Right renal pelvis (tissue), 4 donors: ENCODE measurements around the gene MRPL48. TPM values are rescaled to one million over a fixed set of nuclear protein-coding genes. Genes with fewer than 3 reads are reported as not detected.
"Not testable (repeated sequence)": the region's sequence is repeated elsewhere in the genome, so short reads cannot be mapped to it uniquely, and the experiment has no call there.

Experiments
- DNase-seq, 4 donors: peaks; one replicate each; pipeline ENCODE4 v3.0.0-alpha.2; 2013; ENCODE audit warnings: low read depth in 4 of 4, low spot score in 3 of 4, missing footprints in 1 of 4
- polyA plus RNA-seq, 4 donors: library from polyadenylated mRNA; unstranded; fragments of 120-200 nt; gene quantifications; one replicate each; pipeline ENCODE4 v1.2.1, GENCODE V29; 2013; ENCODE audit not compliant: insufficient read length in 4 of 4

The MRPL48 gene
- polyA plus RNA-seq, 4 donors = 63.7 to 71.8 (median 67.6) TPM

DNA sequence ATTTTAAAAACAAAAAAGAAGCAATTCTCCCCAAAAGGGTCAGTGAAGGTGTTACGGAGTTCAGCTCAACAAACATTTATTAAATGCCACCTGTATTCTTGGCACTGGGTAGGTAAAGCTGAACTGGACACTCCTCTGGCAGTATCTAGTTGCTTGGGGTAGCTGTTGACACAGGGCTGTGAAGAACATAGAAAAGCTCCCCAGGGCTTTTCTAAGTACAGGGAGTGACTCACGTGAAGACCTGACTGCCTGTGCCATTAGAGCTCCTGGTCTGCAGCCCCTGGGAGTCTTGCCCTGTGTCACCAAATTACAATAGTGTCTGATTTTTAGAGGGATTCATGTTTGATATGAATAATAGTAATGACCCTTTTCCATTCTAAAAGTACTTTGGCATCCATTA, 45.4 kb downstream of the MRPL48 start:
- no peak for DNase-seq

DNA sequence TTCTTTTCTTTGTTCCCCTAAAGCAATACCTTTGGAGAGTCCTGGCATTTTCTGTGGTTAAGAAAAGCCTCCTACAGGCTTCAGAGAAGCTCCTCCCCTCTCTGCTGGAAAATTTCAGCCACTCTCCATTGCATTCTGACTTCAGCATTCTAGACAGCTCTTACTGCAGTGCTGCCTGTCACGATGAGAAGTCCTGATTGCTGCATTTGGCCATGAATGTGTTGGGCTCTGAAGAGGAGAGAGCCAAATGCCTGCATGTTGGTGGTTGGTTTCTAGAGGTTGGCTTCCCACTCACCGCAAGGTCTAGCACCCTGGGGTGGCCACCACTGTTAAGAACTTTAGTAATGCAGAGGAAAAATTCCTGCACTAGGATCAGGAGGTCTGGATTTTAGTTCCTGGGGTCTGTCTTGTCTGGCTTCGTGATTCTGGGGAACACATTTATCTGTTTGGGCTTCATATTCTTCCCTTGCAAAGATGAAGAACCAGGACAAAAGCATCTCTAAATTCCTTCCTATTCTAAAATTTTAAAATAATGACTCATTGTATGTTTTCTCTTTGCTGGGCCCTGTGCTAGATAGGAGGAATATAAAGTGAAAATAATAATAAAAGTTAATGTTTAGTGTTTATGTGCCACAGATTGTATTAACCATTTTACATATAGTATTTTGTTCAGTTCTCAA, 50.9 kb downstream of the MRPL48 start:
- no peak for DNase-seq

DNA sequence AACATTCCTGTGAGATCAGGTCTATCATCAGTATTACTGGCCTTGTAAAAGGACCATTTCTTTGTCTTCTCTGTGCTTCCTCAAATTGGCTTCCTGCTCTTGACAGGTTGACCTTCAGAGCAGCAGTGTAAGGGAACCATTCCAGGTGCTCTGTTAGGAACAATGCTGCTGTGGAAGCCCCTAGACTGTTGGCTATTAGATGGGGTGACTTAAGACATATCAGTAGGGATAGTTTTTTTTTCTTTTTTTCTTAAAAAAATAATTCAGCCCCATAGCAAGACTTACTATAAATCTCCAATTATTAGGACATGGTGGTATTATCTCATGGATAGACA, 51.4 kb downstream of the MRPL48 start:
- DNase-seq = no peak

DNA sequence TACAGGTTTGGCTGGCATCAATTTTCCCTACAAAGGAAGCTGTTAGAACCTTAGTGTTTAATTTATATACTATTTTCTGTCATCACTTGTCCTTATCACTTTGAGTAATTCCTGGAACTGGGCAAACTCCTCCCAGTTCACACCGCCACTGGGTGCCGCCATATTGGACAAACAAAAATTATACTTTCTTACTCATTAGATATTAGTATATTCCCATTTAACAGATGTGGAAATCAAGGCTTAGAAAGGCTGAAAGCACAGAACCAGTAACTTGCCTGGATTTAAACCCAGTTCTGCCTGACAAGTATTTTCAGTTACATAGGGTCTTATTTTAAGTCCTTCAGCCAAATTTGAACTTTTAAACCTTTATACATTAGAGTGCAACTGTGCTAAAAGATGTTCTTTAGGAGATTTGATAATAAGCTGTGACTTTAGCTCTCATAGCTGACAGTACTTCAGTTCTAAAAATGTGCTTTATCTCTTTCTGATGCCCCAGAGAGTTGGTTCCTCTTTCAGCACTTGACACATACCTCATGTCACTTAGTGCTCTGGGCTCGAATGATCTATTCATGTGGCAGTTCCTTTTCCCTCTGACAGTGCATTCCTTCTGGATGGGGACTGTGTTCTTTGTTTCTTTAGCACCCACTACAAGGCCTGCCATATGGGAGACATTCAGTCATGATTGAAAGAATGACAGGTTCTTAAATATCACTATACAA, 63.5 kb downstream of the MRPL48 start:
- DNase-seq = no peak

DNA sequence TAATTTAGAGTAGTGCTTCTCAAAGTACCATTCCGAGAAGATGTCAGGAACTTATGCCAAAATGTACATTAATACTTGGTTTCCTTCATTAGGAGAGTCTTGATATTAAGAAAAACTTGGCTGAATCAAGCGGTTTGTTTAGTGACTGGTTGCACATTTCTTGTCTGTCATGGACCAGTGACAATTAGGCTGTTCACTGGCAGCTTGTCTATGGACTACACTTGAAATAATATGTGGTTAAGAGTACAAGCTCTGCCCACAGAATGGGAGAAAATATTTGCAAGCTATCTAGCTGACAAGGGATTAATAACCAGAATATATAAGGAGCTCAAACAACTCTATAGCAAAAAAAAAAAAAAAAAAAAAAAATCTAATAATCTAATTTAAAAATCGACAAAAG, 64.4 kb downstream of the MRPL48 start:
- no peak for DNase-seq

DNA sequence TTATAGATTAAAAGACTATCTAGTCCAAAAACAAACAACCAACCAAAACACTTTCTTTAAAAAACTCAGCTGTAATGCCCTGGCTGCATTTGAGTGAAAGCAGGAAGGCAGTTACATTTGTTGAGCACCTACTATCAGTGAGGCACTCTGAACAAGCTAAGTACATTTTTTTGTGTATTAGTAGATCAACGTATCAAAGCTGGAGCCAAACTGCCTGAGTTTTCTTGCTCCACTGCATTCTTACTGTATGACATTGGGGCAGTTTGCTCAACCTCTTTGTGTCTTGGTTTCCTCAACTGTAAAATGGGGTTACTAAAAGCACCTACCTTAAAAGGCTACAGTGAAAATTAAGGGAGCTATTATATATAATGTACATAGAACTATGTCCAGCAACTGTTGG, 67.0 kb downstream of the MRPL48 start:
- DNase-seq = no peak

DNA sequence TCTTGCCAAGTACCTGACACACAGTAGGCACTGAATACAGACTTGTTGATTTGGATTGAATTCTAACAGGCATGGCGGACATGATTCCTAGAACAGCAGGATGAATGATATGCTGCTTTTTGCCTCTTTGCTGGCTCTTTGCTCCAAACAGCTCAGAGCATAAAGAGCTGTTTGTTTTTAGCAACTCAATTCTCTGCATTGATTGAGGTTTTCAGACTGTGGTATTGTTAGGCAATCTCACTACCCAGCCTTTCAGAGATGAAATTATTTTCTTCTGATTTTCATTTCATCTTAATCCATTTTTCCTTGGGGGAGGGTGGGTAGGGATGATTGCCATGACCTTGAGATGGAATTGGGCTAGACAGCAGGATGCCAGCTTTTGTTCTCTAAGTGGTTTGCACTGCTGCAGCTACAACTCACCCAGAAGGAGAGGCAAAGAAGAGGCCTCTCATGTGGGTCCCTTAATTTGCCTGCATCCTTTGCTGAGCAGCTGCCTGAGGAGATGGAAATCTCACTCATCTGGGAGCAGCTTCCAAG, 68.4 kb downstream of the MRPL48 start:
- DNase-seq = no peak

DNA sequence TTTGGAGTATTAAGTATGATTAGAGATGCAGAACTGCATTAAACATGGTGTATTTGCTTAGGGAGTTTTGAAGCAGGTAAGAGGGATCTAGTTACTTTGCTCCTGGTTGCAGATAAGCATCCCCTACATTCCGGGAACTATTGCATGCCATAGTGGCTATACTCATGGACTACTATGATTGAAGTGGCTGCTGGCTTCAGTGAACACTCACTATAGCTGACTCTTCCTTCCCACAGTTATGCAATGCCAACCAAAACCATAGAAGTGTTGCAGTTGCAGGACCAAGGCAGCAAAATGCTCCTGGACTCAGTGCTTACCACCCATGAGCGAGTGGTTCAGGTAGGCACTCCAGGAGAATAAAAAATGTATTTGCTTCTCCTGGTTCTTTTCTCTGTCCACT, 72.0 kb downstream of the MRPL48 start:
- no peak for DNase-seq

DNA sequence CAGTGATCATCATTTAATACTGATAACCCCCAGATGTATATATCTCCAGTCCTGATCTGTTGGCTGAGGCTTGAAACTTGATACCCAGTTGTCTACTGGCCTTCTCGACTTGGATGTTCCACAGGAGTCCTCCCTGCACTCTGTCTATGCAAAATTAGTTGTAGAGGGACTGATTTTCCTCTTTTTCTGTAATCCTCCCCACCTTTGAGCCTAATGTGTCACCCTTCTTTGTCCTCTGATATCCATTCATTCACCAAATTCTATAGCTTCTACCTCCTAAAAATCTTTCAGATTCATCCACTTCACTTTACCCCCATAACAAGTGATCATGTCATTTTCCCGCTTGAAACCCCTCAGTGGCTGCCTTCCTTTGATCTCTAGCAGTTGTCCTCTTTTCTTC, 72.5 kb downstream of the MRPL48 start:
- no peak for DNase-seq

DNA sequence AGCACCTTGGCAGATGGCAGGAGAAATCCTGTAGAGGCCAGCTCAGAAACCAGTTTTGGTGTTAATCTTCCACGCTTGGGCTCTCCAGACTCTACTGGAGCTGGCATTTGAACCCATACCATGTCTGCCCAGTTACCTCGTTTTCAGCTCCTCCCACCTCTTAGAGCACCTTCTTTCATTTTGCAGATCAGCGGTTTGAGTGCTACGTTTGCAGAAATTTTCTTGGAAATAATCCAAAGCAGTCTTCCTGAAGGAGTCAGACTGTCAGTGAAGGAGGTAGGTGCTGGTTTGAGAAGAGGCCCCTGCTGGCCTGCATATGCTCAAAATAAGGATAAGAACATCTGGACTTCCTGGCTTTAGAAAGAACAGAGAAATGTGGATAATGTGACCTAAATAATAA, 75.3 kb downstream of the MRPL48 start:
- no peak for DNase-seq

DNA sequence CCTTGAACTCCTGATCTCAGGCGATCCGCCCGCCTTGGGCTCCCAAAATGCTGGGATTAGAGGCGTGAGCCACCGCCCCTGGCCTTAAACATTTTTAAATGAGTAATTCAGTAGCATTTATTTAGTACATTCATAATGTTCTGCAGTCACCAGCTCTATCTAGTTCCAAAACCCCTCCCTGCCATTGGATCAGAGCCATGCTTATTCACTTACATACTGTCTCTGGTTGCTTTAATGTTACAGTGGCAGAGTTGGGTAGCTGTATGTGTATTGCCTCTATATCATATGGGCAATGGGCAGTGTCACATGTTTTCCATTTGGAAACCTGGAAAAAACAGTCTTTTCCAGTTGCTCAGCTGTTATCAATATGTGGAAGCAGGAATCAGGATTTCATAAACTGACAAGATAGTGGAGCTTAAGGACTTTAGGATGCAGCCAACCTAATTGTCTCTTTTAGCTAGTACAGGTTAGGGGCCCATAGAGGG, 78.5 kb downstream of the MRPL48 start:
- DNase-seq = no peak

DNA sequence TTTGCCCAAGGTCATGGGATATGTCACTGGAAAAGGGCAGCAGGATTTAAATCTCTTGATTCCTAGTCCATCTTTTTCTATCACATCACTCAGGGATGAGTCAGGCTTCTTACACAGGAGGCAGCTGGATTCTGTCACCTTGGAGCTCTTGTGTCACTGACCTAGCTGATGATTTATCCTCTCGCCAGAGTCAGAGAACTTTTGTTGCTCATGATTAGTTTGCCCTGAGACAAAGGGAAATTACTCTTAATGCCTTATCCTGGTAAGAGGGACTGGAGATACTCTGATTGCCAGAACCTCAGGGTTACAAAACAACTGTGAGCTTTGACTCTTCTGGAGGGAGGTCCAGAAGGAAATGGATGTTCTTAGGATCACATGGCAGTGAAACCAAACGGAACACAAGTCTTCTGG, 78.9 kb downstream of the MRPL48 start:
- DNase-seq = peak in 3 of 4 donors; percentile 3 to 38 (median 23)

DNA sequence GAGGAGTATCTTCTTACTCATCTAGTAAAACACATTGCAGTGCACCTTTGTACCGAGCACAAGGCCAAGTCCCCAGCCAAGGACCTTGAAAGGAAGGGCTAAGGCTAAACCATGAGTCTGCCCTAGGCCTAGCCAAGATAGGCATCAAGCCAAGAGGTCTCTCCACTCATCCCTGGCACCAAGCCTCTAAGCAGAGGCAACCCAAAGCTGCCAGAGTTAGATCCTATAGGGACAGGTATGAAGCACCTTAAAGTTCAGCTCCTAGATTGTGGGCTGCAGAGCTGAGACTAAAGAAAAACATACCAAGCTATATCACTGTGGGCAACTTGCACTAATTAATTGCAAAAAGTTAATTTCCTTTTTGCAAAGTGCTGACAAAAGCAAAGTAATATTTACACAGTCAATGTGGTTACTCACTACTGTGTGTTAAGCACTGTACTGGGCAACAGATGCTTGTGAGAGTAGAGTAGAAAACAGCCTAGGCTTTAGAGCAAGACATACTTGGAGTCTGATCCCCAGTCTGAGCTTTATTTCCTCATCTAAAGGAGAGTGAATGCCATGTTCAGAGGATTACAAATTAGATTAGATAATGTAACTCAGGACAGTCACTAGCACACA, 81.8 kb downstream of the MRPL48 start:
- no peak for DNase-seq

DNA sequence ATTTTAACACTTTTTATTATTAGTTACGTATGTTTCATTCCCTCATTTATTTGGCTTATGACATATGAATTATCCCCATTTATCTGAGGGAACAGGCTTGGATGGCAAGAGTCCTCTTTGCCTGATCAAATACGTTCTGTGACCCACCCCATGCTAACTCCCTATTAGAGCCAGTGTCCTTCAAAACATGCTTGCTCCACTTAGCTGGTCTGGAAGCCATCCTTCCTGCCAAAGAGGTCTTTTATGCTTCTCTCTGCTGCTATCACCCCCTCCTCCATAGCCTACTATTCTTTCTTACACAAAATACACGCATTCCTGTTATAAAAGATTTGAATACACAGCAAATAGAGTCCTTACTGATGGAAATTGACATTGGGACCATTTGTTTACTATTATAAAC, 82.6 kb downstream of the MRPL48 start:
- no peak for DNase-seq

DNA sequence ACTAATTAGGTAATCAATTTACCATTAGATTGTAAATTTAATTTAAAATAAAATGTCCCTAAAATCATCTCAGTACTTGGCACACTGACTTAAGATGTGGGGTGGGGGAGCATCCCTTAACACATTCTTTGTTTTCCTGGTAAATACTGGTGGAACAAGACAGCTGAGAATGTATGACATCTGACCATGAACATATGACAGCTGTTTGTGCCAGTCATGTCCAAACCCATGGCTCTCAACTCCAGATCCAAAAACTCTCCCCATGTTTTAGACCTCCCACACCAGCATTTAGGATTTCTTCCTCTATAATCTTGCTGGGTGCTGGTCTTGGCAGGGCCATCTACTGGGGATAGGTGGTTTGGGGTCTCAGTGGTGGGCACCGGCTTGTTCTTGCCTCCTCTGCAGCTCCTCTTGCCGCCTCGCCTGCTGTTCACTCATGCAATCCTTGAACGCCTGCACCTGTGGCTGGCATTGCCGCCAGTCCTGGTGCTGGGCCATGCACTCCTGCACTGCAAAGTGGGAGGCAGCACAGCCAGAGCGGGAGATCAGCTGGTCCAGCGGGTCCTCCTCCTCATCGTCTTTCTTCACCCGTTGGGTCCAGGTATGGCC, 85.2 kb downstream of the MRPL48 start:
- DNase-seq = no peak

DNA sequence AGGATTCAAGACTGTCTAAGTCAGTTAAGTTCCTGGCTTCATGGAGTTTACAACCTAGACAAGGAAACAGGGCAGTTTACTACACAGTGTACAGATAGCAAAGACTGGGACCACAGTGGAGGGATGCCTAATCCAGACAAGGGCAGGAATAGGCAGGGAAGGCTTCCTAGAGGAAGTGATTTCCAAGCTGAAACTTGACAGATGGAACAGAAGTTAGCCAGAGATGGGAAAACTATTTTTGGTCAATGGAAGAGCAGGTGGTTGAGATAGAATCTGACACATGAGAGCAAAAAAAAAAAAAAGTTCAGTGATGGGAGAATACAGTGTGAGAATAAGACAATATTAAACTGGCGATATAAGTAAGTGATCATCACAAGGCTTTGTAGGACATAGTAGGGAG, 87.7 kb downstream of the MRPL48 start:
- no peak for DNase-seq

DNA sequence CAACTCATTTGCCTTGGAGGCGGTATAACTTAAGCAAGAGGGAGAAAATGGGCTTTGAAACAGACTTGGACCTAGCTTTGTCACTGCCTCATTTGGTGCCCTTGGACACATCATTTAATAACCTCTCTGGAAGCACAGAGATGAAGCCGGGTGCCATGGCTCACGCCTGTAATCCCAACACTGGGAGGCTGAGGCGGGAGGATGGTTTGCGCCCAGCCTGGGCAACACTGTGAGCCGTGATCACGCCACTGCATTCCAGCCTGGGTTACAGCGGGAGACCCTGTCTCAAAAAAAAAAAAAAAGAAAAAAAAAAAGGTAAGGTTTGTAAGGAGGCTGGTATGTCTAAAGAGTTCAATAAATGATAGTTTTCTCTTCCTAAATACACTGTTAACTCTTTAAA, 88.2 kb downstream of the MRPL48 start:
- no peak for DNase-seq

DNA sequence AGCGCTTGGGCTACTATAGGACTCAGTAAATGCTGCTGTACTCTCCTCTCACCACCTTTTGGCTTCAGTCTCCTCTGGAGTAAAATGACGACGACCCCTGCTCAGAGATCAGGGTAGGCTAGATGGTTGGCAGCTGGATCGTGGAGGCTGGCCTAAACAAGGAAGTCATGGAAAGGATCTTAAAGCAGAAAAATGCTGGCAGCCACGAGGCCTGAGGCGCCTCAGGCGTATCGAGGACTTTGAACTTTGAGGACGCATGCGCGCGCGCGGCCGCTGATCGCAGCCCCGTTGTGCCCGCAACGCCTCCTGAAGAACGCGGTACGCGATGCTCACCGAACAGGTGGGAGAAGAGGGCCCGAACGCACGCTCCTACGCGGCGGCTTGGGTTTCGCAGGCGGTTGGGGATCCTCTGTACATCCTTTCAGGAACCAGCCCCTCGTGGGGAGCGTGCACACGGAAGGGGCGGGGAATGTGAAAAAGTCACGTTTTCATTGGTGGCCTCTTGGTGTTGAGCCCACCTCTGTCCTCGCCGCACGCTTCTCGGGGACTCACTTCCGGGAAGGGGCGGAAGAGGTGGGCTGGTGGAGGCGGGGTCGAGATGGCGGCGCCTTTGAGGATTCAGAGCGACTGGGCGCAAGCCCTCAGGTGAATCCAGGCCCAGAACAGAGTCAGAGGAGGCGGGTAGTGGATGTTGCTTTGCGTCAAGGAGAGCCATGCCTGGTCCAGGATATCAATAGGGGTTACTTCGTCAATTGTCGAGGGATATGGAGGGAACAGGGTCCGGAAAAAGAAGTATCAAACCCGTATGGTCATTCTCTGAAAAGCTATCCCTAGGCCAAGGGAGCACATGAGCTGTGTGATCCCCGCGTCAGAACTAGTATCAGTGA, 89.0 kb downstream of the MRPL48 start, which contains the start of the genes COA4 and PAAF1:
Gene COA4 (minus strand): TSS at position 423 of the 887 bp plus-strand sequence. CDS start 3,468 bp downstream, outside the sequence.
Gene PAAF1 (plus strand): TSS at position 576 of the 887 bp plus-strand sequence. CDS start 23 bp downstream, at position 599.
- DNase-seq = peak; percentile 94 to 95 (median 94)

DNA sequence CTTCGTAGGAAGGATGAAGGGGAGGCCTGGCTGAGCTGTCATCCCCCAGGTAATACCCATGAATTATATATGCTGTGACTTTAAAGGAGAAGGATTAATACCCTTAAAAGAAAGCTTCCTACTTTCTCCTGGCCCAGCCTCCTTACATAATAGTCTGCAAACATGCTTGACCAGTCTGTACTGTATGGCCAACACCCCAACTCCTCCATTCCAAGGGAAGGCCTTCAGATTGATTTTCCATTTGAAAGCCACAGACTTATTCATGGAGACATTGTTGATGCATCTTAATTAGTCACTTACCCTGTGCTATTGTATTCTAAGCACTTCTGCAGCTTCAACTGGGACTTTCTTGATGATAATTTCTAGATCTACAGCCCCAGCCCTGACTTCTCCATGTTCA, 91.1 kb downstream of the MRPL48 start:
- DNase-seq = no peak

DNA sequence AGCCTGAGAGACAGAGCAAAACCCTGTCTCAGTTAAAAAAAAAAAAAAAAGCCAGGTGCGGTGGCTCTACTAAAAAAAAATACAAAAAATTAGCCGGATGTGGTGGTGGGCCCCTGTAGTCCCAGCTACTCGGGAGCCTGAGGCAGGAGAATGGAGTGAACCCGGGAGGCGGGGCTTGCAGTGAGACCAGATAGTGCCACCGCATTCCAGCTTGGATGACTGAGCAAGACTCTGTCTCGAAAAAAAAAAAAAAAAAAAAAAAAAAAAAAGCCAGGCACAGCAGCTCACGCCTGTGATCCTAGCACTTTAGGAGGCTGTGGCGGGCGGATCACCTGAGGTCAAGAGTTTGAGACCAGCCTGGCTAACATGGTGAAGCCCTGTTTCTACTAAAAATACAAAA, 92.8 kb downstream of the MRPL48 start:
- DNase-seq = not testable (repeated sequence)
